ENCODE data around the gene EFCAB6.

EFCAB6 gene

GRCh38 chr22:43574738-43575137, 237.4 kb downstream of the EFCAB6 start:
- no peaks in the 10 kb centered on the region for H4K20me1 ChIP-seq (ENCODE audit: control insufficient read depth, insufficient read depth, low read depth, low read length)
- no peaks in the 10 kb centered on the region for H3K9me2 ChIP-seq (replicated peaks; ENCODE audit: control insufficient read depth, low read length)
- H3K4me1 ChIP-seq (ENCODE audit: control insufficient read depth, low read length), result no peaks in the 10 kb centered on the region
- H3K27ac ChIP-seq (ENCODE audit: low read depth, low read length), result no peak overlapping the region
- H3K27me3 ChIP-seq (ENCODE audit: control insufficient read depth, low read length), result no peaks in the 10 kb centered on the region
- no peaks in the 10 kb centered on the region for H3K9me3 ChIP-seq (ENCODE audit: control insufficient read depth, insufficient read depth, low read length)
- H3F3A ChIP-seq (ENCODE audit: control insufficient read depth, insufficient read depth), result no peaks in the 10 kb centered on the region
- no peaks in the 10 kb centered on the region for H3K79me2 ChIP-seq (ENCODE audit: control insufficient read depth, low read length)
- H3K4me2 ChIP-seq (ENCODE audit: low read length), result no peak overlapping the region
- no peak overlapping the region for H3K4me3 ChIP-seq (ENCODE audit: low read length)
- TF ChIP-seq EZH2phosphoT487 (IDR thresholded peaks at IDR 0.05; ENCODE audit: borderline replicate concordance, low read length) (no peak), CTCF (IDR thresholded peaks at IDR 0.05; ENCODE audit: low read depth, low read length, poor library complexity, severe bottlenecking) (no peak)
- H3K36me3 ChIP-seq (ENCODE audit: control insufficient read depth, low read length), result no peaks in the 10 kb centered on the region

- H3K36me3 ChIP-seq (ENCODE audit: control insufficient read depth, low read length), result no peaks in the 10 kb centered on the region
- H3K79me2 ChIP-seq (ENCODE audit: control insufficient read depth, low read length), result no peaks in the 10 kb centered on the region
- TF ChIP-seq EZH2phosphoT487 (IDR thresholded peaks at IDR 0.05; ENCODE audit: borderline replicate concordance, low read length), result no peak
- TF ChIP-seq CTCF (IDR thresholded peaks at IDR 0.05; ENCODE audit: low read depth, low read length, poor library complexity, severe bottlenecking), result no peak
- no peaks in the 10 kb centered on the region for H3K9me2 ChIP-seq (replicated peaks; ENCODE audit: control insufficient read depth, low read length)
- no peaks in the 10 kb centered on the region for H3K9me3 ChIP-seq (ENCODE audit: control insufficient read depth, insufficient read depth, low read length)
- no peaks in the 10 kb centered on the region for H3F3A ChIP-seq (ENCODE audit: control insufficient read depth, insufficient read depth)
- H3K4me2 ChIP-seq (ENCODE audit: low read length), result no peak overlapping the region
- no peak overlapping the region for H3K27ac ChIP-seq (ENCODE audit: low read depth, low read length)
- H3K27me3 ChIP-seq (ENCODE audit: control insufficient read depth, low read length), result no peaks in the 10 kb centered on the region
- H3K4me3 ChIP-seq (ENCODE audit: low read length), result no peak overlapping the region
- H4K20me1 ChIP-seq (ENCODE audit: control insufficient read depth, insufficient read depth, low read depth, low read length), result no peaks in the 10 kb centered on the region; the same call in 1 of the 2 replicates
- H3K4me1 ChIP-seq (ENCODE audit: control insufficient read depth, low read length), result no peaks in the 10 kb centered on the region
These were observed 239.4 kb downstream of the EFCAB6 start for GRCh38 chr22:43572710-43573109.

- Histone ChIP-seq H3K4me3 (ENCODE audit: low read length) (no peak overlapping the region), H3K9me3 (ENCODE audit: control insufficient read depth, insufficient read depth, low read length) (no peaks in the 10 kb centered on the region), H3K4me1 (ENCODE audit: control insufficient read depth, low read length) (no peaks in the 10 kb centered on the region), H3K27me3 (ENCODE audit: control insufficient read depth, low read length) (no peaks in the 10 kb centered on the region), H3K79me2 (ENCODE audit: control insufficient read depth, low read length) (no peaks in the 10 kb centered on the region), H3K4me2 (ENCODE audit: low read length) (no peak overlapping the region), H3K36me3 (ENCODE audit: control insufficient read depth, low read length) (no peaks in the 10 kb centered on the region), H4K20me1 (ENCODE audit: control insufficient read depth, insufficient read depth, low read depth, low read length) (no peaks in the 10 kb centered on the region; the same call in 1 of the 2 replicates), H3K27ac (ENCODE audit: low read depth, low read length) (no peak overlapping the region), H3F3A (ENCODE audit: control insufficient read depth, insufficient read depth) (no peaks in the 10 kb centered on the region), H3K9me2 (replicated peaks; ENCODE audit: control insufficient read depth, low read length) (no peaks in the 10 kb centered on the region)
- no peak for TF ChIP-seq CTCF (IDR thresholded peaks at IDR 0.05; ENCODE audit: low read depth, low read length, poor library complexity, severe bottlenecking)
These were observed 240.9 kb downstream of the EFCAB6 start for GRCh38 chr22:43571181-43571580.

Data from DOHH2 (cell line).